GM21723 (cell line): ENCODE data around the gene ATG101.
A peak's percentile ranks its signal among the peaks of the same experiment; 100 is the strongest.
"Not testable (repeated sequence)": the region's sequence is repeated elsewhere in the genome, so short reads cannot be mapped to it uniquely, and the experiment has no call there.

Source experiments
- ATAC-seq: cut with Tn5 transposase; IDR thresholded peaks from one replicate; pipeline ENCODE4 v1.9.1; 2021; ENCODE audit warnings: mild to moderate bottlenecking, moderate library complexity; ENCODE audit not compliant: unreplicated experiment

Gene ATG101

DNA sequence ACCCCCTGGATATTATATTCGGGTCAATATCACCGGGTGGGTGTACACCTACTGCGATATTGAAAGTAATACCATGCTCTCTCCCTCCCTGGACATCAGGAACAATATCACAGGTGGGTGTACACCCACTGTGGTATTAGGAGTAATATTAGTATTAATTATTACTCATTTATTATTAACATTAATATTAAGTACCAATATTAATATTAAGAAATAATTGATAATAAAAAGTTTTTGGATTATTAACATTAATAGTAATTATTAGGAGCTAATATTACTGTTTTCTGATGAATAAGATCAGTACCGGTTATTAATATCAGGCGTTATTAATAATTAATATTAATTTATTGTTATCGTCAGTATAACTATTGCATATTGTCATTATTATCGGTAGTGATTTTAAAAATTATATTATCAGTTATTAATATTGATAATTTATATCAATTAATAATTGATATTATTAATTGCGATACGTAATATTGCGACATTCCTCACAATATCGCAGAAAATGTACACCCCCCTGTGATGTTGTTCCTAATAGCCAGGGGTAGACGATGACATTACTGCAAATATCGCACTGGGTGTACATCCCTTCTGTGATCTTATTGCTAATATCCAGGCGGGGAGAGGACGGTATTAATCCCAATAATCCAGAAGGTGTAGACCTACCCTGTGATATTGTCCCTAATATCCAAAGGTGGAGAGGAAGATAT is 26.7 kb downstream of the ATG101 start:
- no peak for ATAC-seq

GRCh38 chr12:52097045-52097666 is 27.4 kb downstream of the ATG101 start:
- ATAC-seq = no peak

GRCh38 chr12:52104431-52105089 is 34.8 kb downstream of the ATG101 start:
- not testable (repeated sequence) for ATAC-seq

- ATAC-seq = not testable (repeated sequence)
These were observed 46.7 kb downstream of the ATG101 start for GRCh38 chr12:52116222-52117125.

- peak; percentile 27 for ATAC-seq
These were observed 48.2 kb downstream of the ATG101 start for GRCh38 chr12:52117806-52118475.

GRCh38 chr12:52119398-52120254 is 49.8 kb downstream of the ATG101 start:
- ATAC-seq = no peak

- no peak for ATAC-seq
These were observed 51.4 kb downstream of the ATG101 start for GRCh38 chr12:52120951-52121823.

DNA sequence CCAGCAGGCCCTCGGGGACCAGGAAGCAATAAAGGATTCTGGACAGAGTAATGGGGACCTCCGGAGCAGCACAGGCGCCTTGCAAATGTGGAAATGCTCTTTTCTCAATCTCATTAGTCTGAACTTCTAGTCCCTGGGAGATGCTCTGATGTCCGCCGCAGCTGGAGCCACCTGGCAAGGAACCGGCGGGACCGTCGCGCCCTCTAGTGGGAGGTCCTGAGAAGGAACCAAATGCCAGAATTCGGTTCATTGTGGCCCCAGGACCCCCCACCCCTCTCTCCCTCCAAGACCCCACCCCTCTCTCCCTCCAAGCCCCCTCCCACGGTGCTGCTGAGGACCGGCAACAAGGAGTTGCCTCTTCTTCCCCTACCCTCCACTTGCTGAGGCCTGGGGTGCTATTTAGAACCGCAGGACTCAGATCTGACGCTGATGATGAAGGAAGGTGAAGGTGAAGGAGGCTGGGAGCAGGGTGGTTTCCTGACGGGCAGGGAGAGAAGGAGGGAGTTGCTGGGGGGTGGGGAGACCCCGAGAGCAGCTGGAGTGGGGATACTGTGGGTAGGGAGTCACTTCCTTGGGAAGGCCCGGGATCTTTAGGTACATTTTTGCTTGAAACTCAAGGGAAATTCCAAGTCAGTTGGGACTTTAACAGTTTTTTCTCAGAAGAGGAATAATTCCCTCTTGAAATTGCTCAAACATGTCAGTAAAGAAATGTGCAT is 52.2 kb downstream of the ATG101 start:
- no peak for ATAC-seq

GRCh38 chr12:52122540-52122871 is 52.7 kb downstream of the ATG101 start:
- no peak for ATAC-seq

GRCh38 chr12:52122904-52123303 is 53.1 kb downstream of the ATG101 start:
- ATAC-seq = no peak

GRCh38 chr12:52123487-52124186 is 53.9 kb downstream of the ATG101 start:
- ATAC-seq = no peak

GRCh38 chr12:52125476-52125900 is 55.7 kb downstream of the ATG101 start:
- no peak for ATAC-seq

DNA sequence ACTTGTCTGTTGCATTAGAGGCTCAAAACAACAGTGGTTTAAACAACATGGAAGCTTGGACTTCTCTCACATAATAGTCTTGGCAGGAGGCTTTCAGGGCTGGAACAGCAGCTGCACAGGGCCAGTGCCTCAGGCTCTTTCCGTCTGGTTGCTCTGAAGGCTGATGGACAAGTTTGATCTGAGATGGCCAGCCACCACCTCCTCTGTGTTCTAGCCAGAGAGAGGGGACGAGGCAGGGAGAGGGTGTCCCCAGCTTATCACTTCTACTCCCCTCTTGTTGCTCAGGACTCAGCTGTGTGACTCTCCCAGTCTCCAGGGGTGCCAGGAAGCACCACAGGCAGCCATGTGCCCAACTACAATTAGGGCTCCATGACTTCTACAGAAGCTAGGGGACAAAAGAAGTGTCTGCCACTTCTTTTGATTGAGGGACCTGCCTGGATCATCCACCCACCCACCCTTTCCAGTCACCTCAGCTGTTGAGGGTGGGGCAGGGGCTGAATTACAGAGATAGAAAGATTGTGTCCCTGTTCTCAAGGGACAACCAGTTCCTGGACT is 56.3 kb downstream of the ATG101 start:
- no peak for ATAC-seq
